Thoracic aorta (tissue), 2 donors: ENCODE results near the gene MLYCD. TPM values are rescaled to one million over a fixed set of nuclear protein-coding genes. Genes with fewer than 3 reads are reported as not detected.

Source experiments
- ATAC-seq: fragments of 150-250 bp; one replicate; pipeline ENCODE4 v1.8.0; 2017; ENCODE audit warnings: low read depth; ENCODE audit not compliant: insufficient number of reproducible peaks, low FRiP score
- DNase-seq: peaks from one replicate; pipeline ENCODE4 v3.0.0-alpha.2; 2020; ENCODE audit warnings: low spot score
- H3K27ac ChIP-seq, 2 donors: fragments of 200-600 bp; sonication (generic); 1 replicate in 1 of 2; 2 replicates in 1 of 2; pipeline ENCODE4 v1.5.1; 2016; ENCODE audit warnings: mild to moderate bottlenecking in 2 of 2, moderate library complexity in 2 of 2
- H3K27me3 ChIP-seq: fragments of 200-600 bp; sonication (generic); replicated peaks from 2 replicates; pipeline ENCODE4 v1.6.0; 2016; ENCODE audit warnings: mild to moderate bottlenecking; ENCODE audit not compliant: insufficient read depth
- H3K36me3 ChIP-seq: fragments of 200-600 bp; sonication (generic); one replicate; pipeline ENCODE4 v1.5.1; 2016
- H3K4me1 ChIP-seq, 2 donors: fragments of 200-600 bp; sonication (generic); 1 replicate in 1 of 2; 2 replicates in 1 of 2; pipeline versions ENCODE4 v1.5.1 to v1.6.0; 2016; ENCODE audit warnings: low read depth in 2 of 2, mild to moderate bottlenecking in 1 of 2; ENCODE audit not compliant: control insufficient read depth in 1 of 2
- H3K4me3 ChIP-seq: fragments of 200-600 bp; sonication (generic); 2 replicates; pipeline ENCODE4 v1.5.1; 2016; ENCODE audit warnings: mild to moderate bottlenecking
- H3K9me3 ChIP-seq: fragments of 200-600 bp; sonication (generic); 2 replicates; pipeline ENCODE4 v1.5.1; 2016
- total RNA-seq, 2 donors: library from RNA; depleted of rRNA; stranded (reverse); fragments of >200 nt; gene quantifications; one replicate each; pipeline versions ENCODE4 v1.1.0 to v1.2.3, GENCODE V29; 2016
- TF ChIP-seq, protein P1 (sequence below): fragments of 200-600 bp; sonication (generic); IDR thresholded peaks from one replicate; pipeline ENCODE4 v1.5.1; 2019; ENCODE audit warnings: antibody characterized with exemption

MLYCD gene
- total RNA-seq, 2 donors from 2014 or later: 14.1 to 23.6 TPM

DNA sequence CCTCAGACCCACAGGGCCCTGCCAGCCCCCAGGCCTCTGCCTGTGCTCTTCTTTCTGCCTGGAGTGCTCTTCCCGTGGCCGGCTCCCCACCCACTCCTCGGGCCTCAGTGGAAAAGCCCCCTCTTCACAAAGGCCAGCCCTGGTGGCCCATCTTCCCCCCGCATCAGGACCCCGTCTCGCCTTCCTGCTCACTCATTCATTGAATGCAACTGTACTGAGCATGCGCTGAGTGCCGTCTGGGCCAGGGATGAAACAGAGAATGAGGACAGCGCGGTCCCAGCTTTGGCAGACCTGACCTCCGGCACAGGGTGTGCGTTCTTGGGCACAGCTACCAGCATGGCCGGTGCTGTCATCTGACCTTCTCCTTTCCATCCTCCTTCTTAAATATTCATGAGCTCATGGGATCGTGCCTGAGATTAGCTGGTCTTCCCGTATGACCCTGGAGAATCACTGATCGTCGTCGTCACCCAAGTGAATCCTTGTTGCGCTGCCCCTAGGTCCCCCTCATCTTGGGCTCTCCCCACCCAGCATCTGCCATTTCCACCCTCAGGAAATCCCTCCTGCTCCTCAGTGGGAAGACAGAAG, 37.8 kb downstream of the MLYCD start:
- ATAC-seq: no peak
- no peak overlapping the region for H3K27ac ChIP-seq
- H3K4me3 ChIP-seq: no peak overlapping the region
- H3K27me3 ChIP-seq: no peaks in the 10 kb centered on the region
- no peaks in the 10 kb centered on the region for H3K36me3 ChIP-seq
- H3K4me1 ChIP-seq: no peaks in the 10 kb centered on the region
- TF ChIP-seq, protein P1, sequence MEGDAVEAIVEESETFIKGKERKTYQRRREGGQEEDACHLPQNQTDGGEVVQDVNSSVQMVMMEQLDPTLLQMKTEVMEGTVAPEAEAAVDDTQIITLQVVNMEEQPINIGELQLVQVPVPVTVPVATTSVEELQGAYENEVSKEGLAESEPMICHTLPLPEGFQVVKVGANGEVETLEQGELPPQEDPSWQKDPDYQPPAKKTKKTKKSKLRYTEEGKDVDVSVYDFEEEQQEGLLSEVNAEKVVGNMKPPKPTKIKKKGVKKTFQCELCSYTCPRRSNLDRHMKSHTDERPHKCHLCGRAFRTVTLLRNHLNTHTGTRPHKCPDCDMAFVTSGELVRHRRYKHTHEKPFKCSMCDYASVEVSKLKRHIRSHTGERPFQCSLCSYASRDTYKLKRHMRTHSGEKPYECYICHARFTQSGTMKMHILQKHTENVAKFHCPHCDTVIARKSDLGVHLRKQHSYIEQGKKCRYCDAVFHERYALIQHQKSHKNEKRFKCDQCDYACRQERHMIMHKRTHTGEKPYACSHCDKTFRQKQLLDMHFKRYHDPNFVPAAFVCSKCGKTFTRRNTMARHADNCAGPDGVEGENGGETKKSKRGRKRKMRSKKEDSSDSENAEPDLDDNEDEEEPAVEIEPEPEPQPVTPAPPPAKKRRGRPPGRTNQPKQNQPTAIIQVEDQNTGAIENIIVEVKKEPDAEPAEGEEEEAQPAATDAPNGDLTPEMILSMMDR: no peak
- no peak for DNase-seq
- no peaks in the 10 kb centered on the region for H3K9me3 ChIP-seq

DNA sequence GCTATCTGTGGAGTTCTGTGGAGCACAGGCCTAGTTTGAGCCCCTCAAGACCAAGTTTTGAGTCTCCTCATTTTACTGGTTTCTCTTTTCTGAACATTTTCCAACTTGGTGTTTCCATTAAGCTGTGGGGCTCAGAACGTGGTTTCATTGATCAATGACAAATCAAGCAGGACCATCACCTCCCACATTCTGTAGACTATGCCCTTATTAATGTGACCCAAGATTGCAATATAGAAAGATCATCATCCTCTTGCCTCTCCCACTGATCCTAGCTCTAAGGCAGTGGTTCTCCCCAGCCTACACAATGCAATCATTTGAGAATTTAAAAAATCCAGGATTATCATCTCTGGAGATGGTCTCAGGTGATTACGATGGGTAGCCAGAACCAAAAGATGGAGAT, 38.4 kb downstream of the MLYCD start:
- no peaks in the 10 kb centered on the region for H3K36me3 ChIP-seq
- no peak for DNase-seq
- TF ChIP-seq, protein P1: no peak
- no peak for ATAC-seq
- H3K9me3 ChIP-seq: no peaks in the 10 kb centered on the region
- H3K27ac ChIP-seq: no peak overlapping the region
- H3K4me1 ChIP-seq: no peaks in the 10 kb centered on the region
- H3K27me3 ChIP-seq: no peaks in the 10 kb centered on the region
- H3K4me3 ChIP-seq: no peak overlapping the region

DNA sequence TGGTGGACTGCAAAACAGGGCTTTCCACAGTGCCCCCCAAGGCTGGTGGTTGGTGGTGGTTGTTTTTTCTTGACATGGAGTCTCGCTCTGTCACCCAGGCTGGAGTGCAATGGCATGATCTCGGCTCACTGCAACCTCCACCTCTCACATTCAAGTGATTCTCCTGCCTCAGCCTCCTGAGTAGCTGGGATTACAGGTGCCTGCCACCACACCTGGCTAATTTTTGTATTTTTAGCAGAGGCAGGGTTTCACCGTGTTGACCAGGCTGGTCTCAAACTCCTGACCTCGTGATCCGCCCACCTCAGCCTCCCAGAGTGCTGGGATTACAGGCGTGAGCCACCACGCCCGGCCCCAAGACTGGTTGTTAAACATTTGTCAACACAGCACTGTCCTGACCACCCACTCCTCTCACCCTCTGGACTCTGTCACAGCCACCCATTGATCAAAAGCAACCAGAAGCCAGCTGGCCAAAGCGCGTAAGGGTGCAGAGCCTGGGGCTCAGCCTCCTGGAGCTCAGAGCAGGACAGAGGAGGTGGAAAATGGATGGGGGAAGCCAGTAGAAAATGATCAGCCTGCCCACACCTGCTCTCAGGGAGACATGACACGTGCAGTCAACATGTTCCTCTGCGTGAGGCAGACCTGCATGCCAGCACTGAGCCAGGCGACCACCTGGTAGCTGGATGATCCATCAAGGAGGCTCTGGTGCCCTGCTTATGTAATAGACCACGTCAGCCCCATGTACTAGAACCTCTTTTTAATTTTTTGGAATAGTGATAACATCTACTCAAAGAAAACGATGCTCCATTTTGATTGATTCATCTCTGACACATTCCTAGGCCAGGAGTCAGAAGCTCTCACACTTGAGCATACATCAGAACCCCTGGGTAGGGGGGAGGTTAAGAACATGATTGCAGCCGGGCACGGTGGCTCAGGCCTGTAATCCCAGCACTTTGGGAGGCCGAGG, 39.3 kb downstream of the MLYCD start:
- TF ChIP-seq, protein P1: no peak
- ATAC-seq: no peak

DNA sequence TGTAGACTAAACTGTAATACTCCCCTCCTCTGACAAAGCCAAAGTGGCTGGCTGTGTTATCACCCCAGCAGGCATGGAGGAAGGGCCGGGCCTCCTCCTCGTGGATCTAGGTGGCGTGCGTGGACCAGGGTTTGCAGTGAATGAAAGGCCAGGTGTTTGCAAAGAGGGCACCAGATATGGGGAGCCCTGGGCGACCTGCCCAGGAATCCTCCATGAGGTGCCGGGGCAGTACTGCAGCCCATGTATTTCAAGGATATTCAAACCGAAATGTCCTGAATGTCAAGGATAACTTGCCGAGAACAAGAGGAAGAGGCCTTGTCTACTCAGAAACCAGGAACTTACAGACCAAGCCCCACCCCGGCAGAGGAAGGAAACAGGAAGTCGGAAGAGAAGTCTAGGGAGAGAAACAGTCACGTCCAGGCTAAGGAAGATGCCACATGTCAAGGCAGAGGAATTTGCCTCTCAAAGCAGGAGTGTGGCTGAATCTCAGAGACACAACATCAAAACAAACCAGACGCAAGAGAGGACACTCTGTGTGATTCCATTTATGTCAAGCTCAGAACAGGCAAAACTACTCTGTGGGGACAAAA, 40.4 kb downstream of the MLYCD start:
- H3K9me3 ChIP-seq: no peaks in the 10 kb centered on the region
- TF ChIP-seq, protein P1: no peak
- no peak overlapping the region for H3K4me3 ChIP-seq
- no peaks in the 10 kb centered on the region for H3K27me3 ChIP-seq
- H3K4me1 ChIP-seq: no peaks in the 10 kb centered on the region
- no peak overlapping the region for H3K27ac ChIP-seq
- no peak for ATAC-seq
- no peak for DNase-seq
- H3K36me3 ChIP-seq: no peaks in the 10 kb centered on the region

More for the DNA sequence above, 39.3 kb downstream of the MLYCD start:
- Histone ChIP-seq H3K27me3 (no peaks in the 10 kb centered on the region), H3K4me3 (no peak overlapping the region), H3K9me3 (no peaks in the 10 kb centered on the region), H3K4me1 (no peaks in the 10 kb centered on the region), H3K36me3 (no peaks in the 10 kb centered on the region), H3K27ac (no peak overlapping the region)
- no peak for DNase-seq

DNA sequence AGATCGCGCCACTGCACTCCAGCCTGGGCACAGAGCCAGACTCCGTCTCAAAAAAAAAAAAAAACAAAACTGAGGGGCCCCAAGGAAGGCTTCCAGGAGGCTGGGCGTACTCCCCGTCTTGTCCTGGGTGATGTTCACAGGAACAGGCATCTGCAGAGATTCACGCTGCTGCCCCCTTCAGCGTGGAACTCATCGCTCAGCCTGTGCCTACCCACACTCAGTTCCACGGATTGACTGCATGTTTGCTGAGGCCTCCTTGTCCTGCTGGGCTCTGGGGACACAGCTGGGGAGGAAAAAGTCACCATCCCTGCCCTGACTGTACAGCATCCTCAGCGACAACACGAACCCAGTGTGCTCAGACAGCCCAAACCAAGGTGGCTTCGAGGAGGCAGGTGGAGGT, 41.2 kb downstream of the MLYCD start:
- H3K9me3 ChIP-seq: no peaks in the 10 kb centered on the region
- no peak for ATAC-seq
- no peaks in the 10 kb centered on the region for H3K4me1 ChIP-seq
- no peak for DNase-seq
- H3K27me3 ChIP-seq: no peaks in the 10 kb centered on the region
- H3K4me3 ChIP-seq: no peak overlapping the region
- no peak overlapping the region for H3K27ac ChIP-seq
- no peaks in the 10 kb centered on the region for H3K36me3 ChIP-seq
- TF ChIP-seq, protein P1: no peak
